ENCODE measurements around the gene CASKIN2.

Gene CASKIN2, protein sequence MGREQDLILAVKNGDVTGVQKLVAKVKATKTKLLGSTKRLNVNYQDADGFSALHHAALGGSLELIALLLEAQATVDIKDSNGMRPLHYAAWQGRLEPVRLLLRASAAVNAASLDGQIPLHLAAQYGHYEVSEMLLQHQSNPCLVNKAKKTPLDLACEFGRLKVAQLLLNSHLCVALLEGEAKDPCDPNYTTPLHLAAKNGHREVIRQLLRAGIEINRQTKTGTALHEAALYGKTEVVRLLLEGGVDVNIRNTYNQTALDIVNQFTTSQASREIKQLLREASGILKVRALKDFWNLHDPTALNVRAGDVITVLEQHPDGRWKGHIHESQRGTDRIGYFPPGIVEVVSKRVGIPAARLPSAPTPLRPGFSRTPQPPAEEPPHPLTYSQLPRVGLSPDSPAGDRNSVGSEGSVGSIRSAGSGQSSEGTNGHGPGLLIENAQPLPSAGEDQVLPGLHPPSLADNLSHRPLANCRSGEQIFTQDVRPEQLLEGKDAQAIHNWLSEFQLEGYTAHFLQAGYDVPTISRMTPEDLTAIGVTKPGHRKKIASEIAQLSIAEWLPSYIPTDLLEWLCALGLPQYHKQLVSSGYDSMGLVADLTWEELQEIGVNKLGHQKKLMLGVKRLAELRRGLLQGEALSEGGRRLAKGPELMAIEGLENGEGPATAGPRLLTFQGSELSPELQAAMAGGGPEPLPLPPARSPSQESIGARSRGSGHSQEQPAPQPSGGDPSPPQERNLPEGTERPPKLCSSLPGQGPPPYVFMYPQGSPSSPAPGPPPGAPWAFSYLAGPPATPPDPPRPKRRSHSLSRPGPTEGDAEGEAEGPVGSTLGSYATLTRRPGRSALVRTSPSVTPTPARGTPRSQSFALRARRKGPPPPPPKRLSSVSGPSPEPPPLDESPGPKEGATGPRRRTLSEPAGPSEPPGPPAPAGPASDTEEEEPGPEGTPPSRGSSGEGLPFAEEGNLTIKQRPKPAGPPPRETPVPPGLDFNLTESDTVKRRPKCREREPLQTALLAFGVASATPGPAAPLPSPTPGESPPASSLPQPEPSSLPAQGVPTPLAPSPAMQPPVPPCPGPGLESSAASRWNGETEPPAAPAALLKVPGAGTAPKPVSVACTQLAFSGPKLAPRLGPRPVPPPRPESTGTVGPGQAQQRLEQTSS (N-terminal part only)

DNA sequence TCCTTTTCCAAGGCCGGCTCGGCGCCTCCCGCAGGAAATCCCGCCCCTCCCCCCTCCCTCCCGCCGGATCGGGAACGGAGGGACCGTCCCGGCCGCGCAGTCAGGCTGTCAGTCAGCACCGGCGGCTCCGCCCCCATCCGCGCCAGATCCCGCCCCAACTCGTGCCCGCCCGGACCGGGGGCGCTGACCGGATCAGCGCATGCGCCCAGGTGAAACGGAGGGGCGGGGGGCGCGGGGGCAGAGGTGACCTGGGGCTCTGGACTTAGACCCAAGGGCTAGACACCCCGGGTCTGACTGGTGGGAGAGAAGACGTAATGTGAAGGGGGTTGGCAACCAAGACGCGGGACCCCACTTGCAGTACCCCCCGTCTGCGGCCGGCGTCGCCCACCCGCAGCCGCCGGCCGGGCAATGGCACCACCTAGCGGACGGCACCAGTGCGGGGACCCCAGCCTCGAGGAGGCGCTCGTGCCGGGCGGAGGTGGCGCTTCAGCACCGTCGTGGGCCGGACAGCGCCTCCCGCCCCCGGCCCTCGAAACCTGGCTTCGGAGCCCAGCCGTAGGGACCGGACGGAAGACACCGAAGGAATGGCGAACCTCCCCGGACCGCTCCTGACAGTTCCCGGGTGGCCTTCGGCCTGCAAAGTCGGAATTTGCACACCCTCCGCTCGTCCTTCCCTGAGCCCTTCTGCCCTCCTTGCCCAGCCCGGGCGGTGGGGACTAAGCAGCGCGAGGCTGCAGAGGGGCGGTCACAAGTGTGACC lies at the start of gene CASKIN2:
Gene CASKIN2 (minus strand): TSS at position 42 of the 759 bp plus-strand sequence. CDS start 1,733 bp downstream, outside the sequence.
- peak; percentile 97 for DNase-seq

DNA sequence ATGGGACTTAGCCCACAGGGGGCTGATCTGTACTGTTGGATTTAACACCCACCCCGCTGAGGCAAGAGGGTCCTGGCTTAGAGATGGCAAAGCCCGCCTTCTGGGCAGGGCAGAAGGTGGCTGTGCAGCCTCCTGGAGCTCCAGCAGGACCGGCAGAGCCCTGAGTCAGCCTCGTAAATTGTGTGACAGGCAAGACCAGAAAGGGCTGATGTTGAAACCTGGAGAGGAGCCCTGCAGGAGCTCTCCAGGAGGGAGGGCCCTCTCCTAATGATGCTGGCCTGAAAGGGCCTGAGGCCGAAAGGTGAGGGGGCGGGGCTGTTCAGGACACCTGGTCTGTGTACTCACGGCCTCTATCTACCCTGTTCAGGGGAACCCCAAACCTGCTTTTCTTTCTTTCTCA lies 49.7 kb upstream of the CASKIN2 start:
- DNase-seq = no peak

DNA sequence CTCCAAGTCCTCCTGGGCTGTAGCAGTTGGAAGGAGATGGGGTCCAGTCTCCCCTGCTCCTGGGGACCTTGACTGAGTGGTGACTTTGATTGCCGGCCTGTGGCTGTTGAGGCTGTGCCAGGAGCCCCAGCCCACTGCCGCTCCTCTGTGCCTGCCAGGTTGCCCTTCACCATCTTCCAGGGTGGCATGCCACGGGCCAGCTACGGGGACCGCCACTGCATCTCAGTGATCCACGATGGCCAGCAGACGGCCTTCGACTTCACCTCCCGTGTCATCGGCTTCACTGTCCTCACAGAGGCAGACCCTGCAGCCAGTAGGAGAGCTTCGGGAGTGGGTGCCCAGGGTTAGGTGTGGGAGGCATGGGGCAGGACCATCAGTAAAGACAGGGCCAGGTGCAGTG lies 48.9 kb upstream of the CASKIN2 start:
- DNase-seq = no peak

DNA sequence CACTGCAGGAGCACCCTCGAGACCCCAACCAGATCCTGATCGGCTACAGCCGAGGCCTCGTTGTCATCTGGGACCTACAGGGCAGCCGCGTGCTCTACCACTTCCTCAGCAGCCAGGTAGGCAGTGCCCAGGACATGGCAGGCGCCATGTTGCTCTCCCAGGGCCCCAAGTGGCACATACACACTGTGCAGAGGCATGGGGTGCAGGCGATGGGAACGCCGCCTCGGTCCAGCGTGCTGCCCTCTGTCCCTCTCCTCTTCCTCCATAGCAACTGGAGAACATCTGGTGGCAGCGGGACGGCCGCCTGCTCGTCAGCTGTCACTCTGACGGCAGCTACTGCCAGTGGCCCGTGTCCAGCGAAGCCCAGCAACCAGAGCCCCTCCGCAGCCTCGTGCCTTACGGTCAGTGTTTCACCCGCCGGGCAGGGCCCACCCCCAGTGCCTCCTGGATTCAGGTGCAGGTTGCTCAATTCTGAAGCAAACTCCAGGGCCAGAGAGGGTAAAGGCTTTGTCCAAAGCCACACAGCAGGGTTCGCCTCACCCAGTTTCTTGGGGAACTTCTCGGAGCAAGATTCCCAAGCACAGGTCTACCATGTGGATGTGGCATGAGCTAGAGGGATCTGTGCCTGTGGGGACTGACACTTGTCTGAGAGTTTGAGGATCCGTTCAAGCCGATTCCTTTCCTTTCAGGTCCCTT lies 47.9 kb upstream of the CASKIN2 start:
- no peak for DNase-seq

DNA sequence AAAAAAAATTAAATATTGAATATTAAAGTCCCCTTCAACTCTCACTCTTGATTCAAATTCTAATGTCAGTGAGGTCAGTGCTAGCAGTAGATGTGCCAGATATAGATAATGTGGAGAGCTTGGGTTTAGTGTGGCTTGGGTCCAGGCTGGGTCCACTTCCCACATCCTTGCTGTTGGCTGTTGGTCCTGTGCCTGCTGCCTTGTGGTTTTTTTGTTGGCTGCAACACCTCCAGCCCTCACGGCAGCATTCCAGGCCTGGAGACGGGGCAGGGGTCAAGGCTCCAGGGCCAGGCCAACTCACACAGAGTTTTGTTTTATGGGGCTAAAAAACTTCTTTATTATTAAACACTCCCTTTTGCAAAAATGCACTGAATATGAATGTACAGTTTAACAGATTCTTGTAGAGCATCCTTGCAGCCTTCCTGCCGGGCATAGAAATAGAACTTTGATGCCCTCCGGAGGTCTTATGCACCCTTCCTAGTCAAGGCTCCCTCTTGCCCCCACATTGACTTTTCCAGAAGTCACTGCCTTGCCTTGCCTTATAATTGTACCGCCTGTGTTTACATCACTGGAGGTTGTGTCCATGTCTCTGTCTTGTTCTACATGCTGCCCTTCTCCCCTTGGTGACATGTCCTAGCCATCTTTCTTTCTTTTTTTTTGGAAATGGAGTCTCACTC lies 46.7 kb upstream of the CASKIN2 start:
- DNase-seq = no peak

DNA sequence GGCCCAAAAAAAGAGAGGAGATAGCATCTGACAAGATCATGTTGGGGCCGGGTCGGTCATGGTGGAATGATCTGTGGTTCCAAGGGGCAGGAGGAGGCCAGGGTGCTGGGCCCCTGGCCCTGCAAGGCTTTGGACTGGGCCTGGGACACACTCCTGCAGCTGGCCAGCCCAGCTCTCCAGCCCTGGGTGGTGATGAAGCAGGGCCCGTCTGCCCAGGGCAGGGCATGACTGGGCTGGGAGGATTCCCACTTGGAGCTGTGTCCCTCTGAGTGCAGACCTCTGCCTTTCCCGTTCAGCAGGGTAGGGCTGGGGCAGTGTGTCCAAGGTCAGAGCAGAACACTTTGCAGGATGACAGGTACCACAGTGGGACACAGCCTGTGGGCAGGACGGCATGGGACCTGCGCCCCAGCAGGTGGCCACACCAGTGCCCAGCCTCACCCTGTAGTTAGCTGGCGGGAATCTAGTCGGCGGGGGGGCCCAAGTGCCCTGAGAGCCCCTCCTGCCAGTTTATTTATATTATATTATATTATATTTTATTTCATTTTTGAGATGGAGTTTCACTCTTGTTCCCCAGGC lies 44.7 kb upstream of the CASKIN2 start:
- DNase-seq = no peak

DNA sequence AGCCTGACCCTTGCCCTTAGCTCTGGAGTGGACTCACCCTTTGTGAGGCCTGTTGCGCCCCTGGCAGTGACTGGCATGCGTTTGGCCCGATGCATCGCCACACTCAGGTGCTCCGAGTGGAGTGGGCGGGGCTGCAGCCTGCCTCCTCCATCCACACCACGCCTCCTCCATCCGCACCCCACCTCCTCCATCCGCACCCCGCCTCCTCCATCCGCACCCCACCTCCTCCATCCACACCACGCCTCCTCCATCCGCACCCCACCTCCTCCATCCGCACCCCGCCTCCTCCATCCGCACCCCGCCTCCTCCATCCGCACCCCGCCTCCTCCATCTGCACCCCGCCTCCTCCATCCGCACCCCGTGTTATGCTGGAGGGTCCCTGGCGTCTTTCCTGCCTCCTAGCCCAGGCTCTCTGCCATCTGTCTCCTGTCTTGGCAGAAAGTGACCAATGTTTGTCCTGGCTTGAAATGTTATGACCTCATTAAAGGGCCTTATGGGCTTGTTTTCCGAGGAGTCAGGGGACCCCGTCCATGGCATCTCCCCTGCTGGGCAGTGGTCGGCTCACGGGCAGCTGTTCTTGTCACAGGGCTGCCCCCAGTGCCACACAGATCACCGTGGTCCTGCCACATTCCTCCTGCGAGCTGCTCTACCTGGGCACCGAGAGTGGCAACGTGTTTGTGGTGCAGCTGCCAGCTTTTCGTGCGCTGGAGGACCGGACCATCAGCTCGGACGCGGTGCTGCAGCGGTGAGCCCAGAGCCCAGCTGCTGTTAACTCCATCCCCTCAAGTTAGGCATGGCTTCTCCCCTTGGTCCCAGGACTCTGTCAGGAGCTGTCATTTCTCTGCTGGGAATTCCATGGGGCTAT lies 43.6 kb upstream of the CASKIN2 start:
- no peak for DNase-seq

DNA sequence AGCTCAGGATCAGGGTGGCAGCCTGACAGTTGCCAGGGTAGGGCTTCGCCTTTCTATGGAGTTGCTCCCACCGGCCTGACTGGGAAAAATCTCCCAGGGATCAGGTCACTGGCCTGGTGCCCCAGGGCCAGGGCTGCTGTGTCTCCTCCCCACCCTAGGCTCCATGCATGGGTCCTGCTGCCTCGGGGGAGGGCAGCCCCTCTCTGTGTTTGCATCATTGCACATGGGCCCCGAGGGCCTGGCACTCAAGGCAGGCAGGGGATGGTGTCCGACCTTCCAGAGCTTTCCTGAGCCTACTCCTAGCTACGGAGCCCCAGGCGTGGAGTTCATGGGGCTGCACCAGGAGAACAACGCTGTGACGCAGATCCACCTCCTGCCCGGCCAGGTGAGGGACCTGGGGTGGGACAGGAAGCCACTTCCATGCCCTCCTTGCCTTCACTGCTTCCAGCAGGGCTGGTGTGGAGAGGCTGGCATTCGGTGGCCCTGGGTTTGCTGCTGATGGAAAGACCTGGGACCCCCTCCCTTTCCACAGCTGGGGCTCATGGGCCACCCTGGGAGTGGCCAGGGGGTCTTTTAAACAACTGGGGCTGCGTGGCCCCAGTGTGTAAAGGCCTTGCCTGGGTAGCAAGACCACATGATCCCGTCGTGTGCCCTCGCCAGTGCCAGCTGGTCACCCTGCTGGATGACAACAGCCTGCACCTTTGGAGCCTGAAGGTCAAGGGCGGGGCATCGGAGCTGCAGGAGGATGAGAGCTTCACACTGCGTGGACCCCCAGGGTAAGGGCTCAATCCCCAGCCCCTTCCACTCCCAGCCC lies 42.7 kb upstream of the CASKIN2 start:
- no peak for DNase-seq

DNA sequence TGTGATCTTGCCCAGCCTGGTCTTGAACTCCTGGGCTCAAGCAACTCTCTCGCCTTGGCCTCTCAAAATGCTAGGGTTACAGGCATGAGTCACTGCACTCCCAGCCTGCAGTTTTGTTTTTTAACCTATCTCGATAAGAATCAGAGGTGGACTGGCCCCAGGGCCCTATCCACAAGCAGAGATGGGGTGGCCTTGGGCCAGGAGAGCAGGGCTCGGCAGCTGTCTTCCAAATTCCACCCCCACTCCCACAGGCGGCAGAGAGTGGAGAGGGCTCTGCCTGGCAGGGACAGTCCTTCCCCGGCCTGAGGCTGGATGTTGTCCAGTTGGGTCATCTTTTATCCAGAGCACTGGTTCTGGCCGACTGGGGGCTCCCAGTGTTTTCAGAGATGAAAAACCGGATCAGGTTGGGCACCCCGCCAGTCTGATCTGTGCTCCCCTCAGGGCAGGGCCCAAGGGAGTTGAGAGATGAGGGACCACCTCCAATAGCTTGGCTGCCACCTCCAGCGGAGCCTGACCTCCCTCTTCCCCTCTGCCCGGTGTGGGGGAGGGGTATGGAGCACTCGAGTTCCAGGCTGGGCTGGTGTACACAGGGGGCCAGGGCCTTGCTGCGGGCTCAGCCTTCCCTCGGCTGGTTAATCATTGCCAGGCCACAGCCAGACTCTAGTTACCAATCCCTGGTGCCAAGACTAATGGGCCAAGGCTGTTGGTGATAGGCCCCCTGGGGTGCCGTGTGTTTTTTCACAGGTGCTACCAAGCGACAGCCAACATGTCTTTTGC lies 41.9 kb upstream of the CASKIN2 start:
- DNase-seq = no peak

DNA sequence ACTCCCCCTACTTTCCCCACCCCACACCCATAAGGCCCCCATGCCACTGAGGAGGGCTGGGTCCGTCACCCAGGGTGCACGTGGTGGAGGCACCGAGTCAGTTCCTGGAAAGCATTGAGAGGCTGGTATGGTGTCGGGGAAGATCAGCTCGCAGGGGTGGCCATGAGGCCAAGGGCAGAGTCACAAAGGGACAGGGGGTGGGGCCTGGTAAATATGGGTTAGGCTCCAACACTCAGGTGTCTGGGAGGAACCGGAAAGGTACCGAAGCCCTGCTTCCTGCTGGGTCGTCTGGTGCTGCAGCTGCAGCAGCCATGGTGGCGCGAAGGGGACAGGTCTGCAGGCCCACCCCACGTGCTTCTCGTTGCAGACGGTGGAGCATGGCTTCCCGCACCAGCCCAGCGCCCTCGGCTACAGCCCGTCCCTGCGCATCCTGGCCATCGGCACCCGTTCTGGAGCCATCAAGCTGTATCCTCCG lies 40.4 kb upstream of the CASKIN2 start:
- DNase-seq = no peak

DNA sequence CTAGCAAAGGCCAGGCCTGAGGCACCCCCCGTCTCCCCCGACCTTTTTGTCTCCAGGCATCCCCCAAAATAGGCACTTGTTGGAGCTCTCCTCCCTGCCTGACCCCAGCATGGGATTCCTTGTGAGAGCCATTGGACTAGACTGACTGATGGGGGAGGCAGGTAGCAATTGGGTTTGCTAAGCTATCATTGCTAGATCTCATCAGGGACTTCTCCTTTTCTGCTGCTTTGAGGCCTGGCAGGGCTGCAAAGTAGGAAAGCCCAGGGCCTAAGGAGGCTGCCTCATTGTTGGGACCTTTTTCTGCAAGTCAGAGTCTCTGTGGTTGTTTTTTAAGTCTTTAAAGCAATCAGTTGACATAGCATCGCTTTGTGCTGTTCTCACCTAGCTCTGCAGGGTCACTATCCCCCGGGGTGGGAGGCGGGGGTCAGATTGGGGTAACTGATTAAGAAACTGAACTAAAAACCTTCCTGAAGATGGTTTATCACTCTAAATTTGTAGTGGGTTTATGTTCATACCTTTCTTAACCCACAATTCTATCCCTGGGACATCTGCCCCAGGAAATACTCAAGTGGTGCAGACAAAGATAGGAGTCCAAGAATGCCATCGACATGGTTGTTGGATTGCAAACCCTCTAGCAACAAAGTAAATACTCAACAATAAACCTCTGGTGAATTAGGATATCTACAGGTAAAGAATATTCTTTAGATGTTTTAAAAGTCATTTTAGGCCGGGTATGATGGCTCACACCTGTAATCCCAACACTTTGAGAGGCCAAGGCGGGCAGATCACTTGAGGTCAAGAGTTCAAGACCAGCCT lies 38.2 kb upstream of the CASKIN2 start:
- DNase-seq = no peak

DNA sequence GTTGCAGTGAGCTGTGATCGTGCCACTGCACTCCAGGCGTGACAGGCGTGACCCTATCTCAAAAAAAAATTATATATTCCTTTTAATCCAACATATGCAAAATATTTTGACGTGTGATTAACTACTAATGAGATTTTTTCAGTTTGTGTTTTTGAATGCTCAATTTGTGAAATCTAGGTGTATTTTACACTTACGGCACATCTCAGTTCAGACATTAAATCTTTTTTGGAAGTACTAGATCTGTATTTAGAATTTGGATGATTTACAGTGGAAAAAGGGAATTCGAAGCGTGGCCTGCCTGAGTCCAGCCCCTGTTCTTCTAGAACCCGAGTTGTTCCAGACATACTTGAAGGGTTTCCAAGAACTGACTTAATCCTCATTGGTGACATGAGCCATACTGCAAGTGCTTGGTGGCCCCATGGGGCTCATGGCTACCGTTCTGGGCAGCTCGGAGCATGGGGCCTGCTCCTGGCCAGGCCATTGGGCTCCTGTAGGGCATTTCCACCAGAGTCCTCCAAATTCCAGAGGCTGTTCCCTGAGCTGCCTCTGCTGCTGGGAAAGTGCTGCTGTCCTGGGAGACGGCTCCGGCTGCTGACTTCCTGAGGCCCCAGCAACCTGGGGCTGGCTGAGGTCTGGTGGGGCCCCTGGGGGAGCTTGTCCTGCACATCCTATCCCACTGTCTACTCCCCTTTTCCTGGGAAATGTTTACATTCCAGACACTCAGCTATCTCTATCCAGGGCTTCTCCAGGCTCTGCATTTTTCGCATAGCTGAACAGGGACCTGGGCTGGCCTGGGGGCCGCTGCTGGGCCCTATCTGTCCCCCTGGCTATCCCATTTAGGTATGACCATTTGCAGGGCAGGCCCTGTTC lies 37.3 kb upstream of the CASKIN2 start:
- no peak for DNase-seq

DNA sequence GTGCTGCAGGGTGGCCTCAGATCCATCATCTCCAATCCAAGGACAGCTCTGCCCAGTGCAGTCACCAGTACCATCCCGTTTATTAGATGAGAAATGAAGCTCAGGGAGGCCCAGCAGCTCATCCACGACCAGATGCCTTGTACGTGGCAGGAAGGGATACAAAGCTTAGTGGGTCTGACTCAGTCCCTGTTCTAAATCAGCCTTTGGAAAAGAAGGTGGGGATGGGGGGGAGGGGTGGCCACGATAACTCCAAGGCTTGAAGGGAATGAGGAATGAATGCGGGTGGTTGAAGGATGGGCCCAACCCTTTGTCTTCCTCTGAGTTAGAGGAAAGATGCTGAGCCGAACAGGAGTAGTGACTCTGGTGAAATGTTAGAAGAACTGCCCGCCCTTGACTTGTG lies 35.9 kb upstream of the CASKIN2 start:
- no peak for DNase-seq

DNA sequence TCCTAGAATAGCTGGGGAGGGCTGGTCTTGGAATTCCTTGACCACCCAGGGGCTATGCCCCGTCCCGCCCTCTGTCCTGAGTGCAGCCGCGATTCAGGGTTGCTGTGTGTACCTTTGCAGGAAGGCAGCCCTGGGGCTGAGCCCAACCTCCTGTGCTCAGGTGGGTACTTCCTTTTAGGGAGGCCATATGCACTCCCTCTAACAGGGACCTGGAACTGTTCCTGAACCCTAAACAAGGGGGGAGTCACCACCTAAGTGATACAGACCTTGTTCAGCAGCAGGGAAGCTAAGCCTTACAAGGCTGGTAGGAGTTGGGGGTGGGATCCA lies 34.8 kb upstream of the CASKIN2 start:
- DNase-seq = no peak

DNA sequence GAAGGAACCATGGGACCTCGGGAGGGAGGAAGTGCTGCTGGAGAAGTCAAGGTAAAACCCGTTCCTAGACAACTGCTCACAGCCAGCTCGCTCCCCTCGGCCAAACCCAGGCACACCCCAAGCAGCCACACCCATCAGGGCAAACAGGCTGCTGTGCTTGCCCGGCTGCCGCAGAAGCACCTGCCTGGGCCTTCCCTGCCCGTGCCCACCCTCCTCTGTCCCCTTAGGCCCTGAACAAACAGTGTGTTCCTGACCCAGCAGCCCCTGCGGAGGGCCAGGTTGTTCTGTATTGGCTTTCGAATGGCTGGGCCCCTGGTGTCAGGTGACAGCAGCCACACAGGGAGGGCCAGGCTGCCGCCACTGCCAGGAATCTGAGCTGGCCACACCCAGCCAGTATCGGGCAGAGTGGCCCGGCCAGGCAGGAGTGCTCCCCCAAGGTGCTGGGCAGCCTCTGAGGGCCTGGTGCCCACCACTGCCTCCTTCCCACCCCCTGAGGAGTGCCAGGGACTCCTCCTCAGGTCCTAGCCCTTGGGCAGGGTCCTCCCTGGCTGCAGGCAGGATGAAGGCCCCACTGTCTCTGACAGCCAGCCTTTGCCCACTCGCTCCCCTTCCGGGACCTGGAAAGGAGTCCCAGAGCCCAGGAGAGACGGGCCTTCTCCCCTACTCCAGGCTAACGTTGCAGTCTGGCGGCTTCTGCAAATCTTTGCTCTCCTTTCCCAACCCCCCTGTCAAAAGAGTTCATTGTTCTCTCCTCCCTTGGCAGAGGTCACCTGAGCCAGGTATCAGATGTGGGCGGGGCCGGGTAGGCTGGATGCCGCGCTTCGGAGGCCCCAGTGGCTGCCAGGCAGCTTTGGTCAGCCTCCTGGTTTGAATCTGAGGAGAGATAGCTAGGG lies 34.2 kb upstream of the CASKIN2 start:
- DNase-seq = peak; percentile 91

All from NCI-H774 (cell line).